GM19043 (cell line): Measurements from ENCODE around the gene ISY1.
"Not testable (repeated sequence)": the region's sequence is repeated elsewhere in the genome, so short reads cannot be mapped to it uniquely, and the experiment has no call there.

Experiments
- ATAC-seq: cut with Tn5 transposase; IDR thresholded peaks from one replicate; pipeline ENCODE4 v1.9.1; 2021; ENCODE audit warnings: low read depth; ENCODE audit not compliant: unreplicated experiment

ISY1 gene

GRCh38 chr3:129160891-129161859 lies at the start of gene ISY1:
Gene ISY1 (minus strand): TSS chr3:129161063. CDS start chr3:129160975, 88 bp downstream.
- ATAC-seq, result peak; percentile 72

DNA sequence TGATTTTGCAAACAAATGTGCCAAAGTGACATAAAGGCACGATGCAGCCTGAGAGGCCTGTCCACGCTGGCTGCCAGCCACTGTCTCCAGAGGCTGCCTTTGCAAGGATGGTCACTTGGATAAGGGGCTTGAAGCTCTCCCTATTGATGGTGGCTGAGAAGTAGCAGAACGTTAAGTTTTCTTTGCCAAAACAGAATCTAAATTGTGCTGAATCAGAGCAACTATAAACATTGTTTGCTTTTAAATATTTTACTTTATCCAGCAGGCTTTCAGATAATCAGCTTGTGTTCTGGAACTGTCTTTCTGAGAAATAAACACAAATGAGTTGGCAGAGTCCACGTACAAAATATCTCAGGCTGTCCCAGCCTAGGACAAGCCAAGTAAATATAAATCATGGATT lies 46.6 kb upstream of the ISY1 start:
- ATAC-seq, result no peak

DNA sequence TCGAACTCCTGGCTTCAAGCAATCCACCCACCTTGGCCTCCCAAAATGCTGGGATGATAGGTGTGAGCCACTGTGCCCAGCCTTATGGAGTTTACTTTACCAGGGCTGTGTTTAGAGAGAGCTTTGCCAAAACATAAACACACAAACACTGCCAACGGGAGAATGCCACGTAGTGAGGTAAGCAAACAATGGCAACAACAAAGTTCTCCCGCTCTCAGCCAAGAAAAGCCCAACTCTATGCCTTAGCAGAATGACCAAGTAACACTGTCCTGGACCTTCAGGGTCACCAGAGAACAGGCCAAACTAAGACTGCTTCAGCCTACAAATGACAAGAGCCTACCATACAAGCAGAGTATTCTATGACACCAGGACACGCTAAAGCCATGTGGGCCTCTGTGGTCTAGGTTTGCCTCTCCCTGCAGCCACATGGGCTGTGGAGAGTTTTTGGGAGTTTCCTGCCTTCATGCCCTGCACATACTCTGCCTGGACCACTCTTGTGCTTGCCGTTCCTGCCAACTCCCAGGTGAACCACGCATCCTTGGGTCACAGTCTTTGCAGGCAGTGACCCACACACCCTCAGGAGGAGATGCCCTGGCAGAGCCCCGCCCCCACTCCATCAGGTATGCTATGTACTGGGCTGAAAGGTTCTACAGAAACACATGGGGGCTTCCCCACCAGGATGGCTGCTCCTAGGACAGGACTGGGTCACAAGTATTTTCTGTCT lies 44.4 kb upstream of the ISY1 start:
- ATAC-seq, result no peak

DNA sequence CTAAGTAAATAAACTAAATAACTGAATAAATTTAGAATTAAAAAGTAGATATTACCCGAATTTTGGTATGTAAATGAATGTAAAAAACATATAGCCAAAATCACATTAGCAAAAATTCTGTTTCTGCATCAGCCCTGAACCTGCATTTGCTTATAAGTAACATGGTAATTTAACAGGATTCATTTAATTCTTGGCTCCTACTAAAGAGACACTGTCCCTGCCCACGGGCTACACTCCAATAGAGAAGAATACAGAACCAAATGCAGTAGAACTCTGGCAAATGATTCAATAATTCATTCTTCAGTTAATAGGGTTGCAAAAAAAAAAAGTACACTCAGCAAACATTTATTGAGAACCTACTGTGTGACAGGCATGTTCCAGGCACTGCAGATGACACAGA lies 43.6 kb upstream of the ISY1 start:
- no peak for ATAC-seq

DNA sequence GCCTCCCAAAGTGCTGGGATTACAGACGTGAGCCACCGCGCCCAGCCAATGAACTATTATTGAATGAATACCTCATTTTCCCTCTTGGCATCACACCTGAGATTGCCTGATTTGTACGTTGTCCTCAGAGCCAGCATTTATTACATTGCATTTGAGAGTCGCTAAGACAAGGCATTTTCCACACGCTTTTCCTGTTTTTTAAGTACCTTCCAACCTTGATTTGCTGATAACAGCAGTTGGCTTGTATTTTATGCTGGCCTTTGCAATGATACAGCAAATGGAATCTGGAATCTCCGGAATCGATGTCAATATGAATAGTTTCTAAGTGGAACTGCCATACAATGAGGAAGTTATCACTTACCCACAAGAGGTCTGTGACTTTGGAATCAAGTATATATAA lies 38.5 kb upstream of the ISY1 start:
- ATAC-seq, result no peak

DNA sequence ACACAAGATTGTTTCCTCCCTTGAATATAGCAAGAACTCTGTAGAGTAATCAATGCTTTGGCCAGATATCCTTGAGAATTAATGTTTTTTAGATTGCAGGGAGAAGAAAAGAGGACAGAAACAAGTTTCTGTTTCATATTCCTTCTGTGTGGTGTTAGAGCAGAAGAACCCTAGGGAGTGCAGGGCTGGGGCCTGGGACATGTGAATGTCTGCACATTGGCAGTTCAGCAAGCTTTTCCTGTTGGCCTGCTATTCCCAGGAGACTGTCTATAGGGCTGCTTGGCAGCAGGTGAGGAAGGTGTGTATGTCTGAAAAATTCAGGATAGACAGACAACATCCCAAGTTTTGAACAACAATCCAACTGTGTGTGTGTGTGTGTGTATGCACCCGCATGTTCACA lies 36.5 kb upstream of the ISY1 start:
- no peak for ATAC-seq

- no peak for ATAC-seq
These were observed 35.7 kb upstream of the ISY1 start for GRCh38 chr3:129196601-129197000.

GRCh38 chr3:129195731-129196256 lies 34.9 kb upstream of the ISY1 start:
- no peak for ATAC-seq

DNA sequence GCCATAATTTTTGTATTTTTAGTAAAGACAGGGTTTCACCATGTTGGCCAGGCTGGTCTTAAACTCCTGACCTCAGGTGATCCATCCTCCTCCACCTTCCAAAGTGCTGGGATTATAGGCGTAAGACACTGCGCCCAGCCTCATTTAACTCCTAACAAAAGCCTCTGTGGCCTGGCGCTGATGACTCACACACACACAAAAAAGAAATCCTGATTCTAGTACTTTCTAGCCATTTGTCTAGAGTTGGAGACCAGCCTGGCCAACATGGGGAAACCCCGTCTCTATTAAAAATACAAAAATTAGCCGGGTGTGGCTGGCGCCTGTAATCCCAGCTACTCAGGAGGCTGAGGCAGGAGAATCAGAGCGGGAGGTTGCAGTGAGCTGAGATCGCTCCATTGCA lies 28.9 kb upstream of the ISY1 start:
- not testable (repeated sequence) for ATAC-seq

- no peak for ATAC-seq
These were observed 27.0 kb upstream of the ISY1 start for GRCh38 chr3:129187857-129188256.

GRCh38 chr3:129185783-129186182 lies 24.9 kb upstream of the ISY1 start:
- no peak for ATAC-seq

DNA sequence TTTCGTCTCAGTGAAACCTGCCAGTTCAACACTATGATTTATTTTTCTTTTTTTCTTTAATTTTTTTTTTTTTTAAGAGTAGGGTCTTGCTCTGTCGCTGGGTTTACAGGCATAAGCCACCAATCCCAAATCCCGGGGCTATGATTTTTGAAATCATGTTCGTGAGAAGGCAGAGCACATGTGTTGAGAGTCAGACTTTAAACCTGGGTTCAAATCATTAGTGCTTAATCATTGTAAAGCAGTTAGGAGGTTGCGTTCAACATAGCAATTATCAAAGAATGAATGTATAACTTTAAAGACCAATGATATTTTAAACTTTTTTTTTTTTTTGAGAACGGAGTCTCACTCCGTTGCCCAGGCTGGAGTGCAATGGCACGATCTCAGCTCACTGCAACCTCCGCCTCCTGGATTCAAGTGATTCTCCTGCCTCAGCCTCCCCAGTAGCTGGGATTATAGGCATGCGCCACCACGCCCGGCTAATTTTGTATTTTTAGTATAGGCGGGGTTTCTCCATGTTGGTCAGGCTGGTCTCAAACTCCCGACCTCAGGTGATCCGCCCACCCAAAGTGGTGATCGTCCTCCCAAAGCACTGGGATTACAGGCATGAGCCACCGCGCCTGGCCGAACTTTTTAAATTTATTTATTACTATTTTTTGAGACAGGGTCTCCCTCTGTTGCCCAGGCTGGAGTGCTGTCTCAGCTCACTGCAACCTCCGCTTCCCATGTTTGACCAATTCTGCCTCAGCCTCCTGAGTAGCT lies 24.1 kb upstream of the ISY1 start:
- ATAC-seq, result not testable (repeated sequence)

GRCh38 chr3:129184396-129184657 lies 23.5 kb upstream of the ISY1 start:
- no peak for ATAC-seq

DNA sequence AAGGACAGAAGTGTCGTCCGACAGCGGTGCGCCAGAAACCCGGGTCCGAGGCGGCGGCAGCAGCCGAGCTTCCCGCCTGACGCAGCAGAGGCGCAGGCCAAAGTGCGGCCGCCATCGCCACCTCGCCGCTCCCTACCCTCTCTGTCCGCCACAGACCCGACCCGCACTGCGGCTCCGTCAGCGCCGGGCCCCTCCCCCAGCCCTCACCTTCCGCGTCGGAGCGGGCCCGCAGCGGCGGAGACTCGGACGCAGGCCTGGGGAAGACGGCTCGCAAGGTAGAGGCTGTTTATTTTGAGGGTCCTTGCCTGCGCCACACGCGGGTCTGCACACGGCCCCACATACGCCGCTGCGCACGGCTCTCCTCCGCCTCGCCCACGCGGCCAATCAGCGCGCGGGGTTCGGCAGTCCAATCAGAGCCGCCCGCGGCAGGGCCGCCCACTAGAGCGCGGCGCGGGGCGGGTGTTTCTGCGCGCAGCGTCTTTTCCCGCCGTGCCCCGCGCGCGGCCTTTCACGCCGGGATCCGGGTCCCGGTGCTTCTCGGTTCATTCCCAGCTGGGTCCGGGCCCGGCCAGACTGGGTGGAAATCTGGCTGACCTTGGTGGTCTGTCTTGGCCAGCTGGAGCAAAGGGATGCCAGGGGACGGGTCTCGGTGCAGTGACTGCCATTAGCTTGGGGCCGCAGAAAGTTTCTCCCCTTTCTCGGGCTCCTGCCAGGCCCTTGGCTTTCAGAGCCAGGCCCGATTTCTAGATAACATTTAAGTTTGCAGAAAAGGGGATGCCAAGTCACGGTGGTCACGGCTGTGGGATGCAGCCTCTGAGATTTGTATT lies 22.9 kb upstream of the ISY1 start, which contains the start of gene CNBP:
Gene CNBP (minus strand): TSS at position 328 of the 827 bp plus-strand sequence. CDS start 12,139 bp downstream, outside the sequence.
- ATAC-seq, result peak; percentile 97

DNA sequence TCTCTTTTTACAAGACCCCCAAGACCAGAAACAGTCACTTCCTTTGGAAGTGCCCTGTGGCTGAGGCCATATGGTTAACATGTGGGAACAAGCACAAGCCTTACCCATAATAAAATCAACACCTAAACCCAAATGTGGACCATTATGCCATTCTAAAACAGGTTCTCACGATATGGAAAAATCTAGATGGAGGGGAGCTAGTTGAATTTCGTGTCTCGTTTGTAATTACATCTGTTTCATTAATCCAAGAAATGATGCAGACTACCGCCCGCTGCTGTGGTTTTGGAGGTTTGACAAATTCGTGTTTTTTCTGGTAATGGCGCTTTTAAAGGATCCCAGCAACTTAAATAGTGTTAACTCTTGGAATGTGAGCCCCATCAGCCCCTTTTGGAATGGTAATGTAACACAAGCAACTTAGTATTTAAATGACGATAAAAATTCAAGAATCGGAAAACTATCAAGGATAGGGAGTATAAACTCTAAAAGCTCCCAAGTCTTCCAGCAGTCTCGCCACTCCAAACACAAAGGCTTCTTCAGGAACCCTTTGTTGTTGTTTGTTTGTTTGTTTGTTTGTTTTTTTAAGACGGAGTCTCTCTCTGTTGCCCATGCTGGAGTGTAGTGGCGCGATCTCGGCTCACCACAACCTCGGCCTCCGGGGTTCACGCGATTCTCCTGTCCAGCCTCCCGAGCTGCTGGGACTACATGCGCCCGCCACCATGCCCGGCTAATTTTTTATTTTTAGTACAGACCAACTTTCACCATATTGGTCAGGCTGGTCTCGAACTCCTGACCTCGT lies 21.7 kb upstream of the ISY1 start:
- ATAC-seq, result no peak

- ATAC-seq, result no peak
These were observed 21.0 kb upstream of the ISY1 start for GRCh38 chr3:129181819-129182218.

DNA sequence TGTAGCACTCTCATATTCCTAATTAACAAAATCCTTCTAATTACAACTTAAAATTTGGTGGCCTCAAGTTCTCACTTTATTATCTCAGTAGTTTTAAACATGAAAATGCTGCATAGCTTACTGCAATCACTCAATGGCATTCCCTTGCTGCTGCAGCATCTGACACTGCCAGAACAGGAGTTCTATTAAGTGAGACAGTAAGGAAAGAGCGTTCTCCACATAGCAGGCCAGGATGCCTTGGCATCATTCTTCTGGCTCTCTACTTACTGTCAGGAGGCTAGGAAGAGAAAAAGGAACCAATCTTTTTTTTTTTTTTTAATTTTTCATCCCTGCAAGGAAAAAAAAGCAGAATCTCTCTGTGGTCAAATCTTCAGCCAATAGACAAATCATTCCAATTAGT lies 19.6 kb upstream of the ISY1 start:
- ATAC-seq, result no peak

DNA sequence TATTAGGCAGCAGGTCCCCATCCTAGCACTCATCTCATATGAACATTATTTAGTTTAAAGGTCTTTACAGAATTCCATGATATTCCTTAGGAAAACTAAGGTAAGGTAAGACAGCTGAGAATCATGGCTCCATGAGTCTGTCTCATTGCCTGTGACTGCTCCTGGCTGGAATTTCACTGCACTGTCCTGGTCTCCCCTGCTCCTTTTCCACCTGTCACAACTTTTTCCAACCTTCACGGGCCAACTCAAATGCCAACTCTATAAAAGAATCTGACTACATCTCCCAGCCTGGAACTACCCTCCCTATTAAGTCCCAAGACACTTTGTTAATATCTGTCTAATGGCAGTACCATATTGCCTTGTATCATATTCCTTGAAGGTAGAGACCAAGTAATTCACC lies 15.2 kb upstream of the ISY1 start:
- ATAC-seq, result no peak

GRCh38 chr3:129173725-129174124 lies 12.9 kb upstream of the ISY1 start:
- no peak for ATAC-seq
